ENCODE results near the gene PTPRM.
A peak's percentile ranks its signal among the peaks of the same experiment; 100 is the strongest.

PTPRM gene

DNA sequence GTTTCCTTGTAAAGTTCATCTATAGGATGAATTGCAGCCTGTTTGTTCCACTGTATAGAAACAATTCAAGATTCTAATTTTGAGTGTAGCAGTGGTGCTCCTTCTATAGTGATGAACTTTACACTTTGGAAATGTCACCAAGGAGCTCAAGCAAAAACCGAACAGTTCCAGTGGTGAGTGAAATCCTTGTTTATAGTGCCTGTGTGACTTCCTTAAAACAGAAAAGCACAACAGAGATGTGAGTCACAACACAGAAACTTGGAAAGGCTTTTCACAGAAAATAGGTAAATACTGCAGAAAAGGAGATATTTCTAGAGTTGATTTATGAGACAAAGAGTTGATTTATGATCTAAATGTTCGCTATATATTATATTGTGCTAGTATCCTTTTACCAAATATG is 482.0 kb downstream of the PTPRM start:
- Histone ChIP-seq H2BK5ac (ENCODE audit: low read depth, low read length, poor library complexity, severe bottlenecking) (no peak overlapping the region), H3K4me1 (ENCODE audit: control insufficient read depth, insufficient read depth, low read depth, low read length) (peaks cover 7% of the 10 kb centered on the region), H3K23ac (ENCODE audit: low read length in 2 of 2) (no peak overlapping the region), H3K9me3 (ENCODE audit: control insufficient read depth, low read length) (no peaks in the 10 kb centered on the region), H2BK15ac (ENCODE audit: low read depth, poor library complexity, severe bottlenecking) (no peak overlapping the region), H3K4ac (ENCODE audit: low read depth in 1 of 2, low read length in 2 of 2) (no peak overlapping the region), H2BK120ac (ENCODE audit: low read depth, low read length) (no peak overlapping the region), H2BK12ac (ENCODE audit: low read length in 2 of 2) (no peak overlapping the region), H3K27me3 (ENCODE audit: control insufficient read depth in 1 of 2, insufficient read depth in 1 of 2, low read length in 2 of 2) (no peaks in the 10 kb centered on the region), H3K36me3 (ENCODE audit: control insufficient read depth in 1 of 2, insufficient read depth in 2 of 2, low read depth in 1 of 2, low read length in 2 of 2) (no peaks in the 10 kb centered on the region), H4K8ac (ENCODE audit: low read length) (no peak overlapping the region), H3K9ac (ENCODE audit: low read length) (no peak overlapping the region), H2AK5ac (ENCODE audit: low read length, severe bottlenecking) (no peak overlapping the region), H3K4me3 (ENCODE audit: insufficient read depth in 1 of 2, low read depth in 1 of 2, low read length in 2 of 2) (no peak overlapping the region), H4K91ac (ENCODE audit: low read length) (no peak overlapping the region), H3K14ac (ENCODE audit: low read length in 2 of 2) (no peak overlapping the region), H2AFZ (ENCODE audit: low read depth, low read length) (no peak overlapping the region), H3K4me2 (ENCODE audit: low read length, poor library complexity, severe bottlenecking) (no peak overlapping the region), H3K18ac (ENCODE audit: low read depth in 1 of 2, low read length in 2 of 2) (no peak overlapping the region), H3K27ac (ENCODE audit: low read length, poor library complexity, severe bottlenecking) (no peak overlapping the region), H3K79me1 (replicated peaks; ENCODE audit: low read length, poor library complexity, severe bottlenecking) (peaks cover 17% of the 10 kb centered on the region)
- 33% methylated on average over 1 of the region's 2 CpGs for WGBS
- DNase-seq: peak; percentile 36

DNA sequence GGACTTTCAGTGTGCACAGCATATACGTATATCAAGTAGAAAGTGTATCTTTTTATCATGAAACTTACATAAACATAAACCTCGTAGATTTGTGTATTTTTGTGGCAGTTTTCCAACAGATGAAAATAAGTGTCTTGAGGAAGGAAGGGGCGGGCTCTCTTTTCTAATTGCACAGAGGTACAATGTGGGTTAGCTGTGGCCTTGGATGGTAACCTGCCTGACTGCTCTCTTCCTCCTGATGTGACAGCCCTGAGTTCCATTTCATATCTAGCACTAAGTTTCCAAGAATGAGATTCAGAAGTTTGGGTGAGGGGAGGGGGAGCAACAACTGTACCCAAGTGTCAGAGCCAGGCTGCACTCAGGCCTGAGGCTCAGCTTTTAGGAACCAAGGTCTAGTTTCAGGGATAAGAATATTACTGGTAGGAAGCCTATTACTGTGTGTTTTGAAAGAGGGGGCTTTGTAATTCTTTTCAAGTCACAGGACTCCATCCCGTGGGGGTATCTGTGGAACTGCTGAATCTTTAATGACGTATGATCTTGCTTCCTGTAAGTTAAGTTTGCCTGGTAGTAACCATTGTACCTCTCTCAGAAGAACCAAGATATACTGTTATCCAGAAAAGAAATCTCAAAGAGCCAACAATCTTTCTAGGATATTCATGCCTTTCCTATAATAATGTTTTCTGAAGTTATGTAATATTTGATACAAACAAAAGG is 483.7 kb downstream of the PTPRM start:
- 85% methylated on average over 3 of the region's 5 CpGs for WGBS
- Histone ChIP-seq H2BK120ac (ENCODE audit: low read depth, low read length) (peak overlapping the region; percentile 8), H3K27me3 (ENCODE audit: control insufficient read depth in 1 of 2, insufficient read depth in 1 of 2, low read length in 2 of 2) (no peaks in the 10 kb centered on the region), H2BK15ac (ENCODE audit: low read depth, poor library complexity, severe bottlenecking) (no peak overlapping the region), H3K23ac (ENCODE audit: low read length in 2 of 2) (no peak overlapping the region), H3K4me2 (ENCODE audit: low read length, poor library complexity, severe bottlenecking) (no peak overlapping the region), H4K91ac (ENCODE audit: low read length) (no peak overlapping the region), H2BK12ac (ENCODE audit: low read length in 2 of 2) (no peak overlapping the region), H3K9me3 (ENCODE audit: control insufficient read depth, low read length) (no peaks in the 10 kb centered on the region), H3K79me1 (replicated peaks; ENCODE audit: low read length, poor library complexity, severe bottlenecking) (peaks cover 10% of the 10 kb centered on the region), H4K8ac (ENCODE audit: low read length) (no peak overlapping the region), H2AFZ (ENCODE audit: low read depth, low read length) (no peak overlapping the region), H3K36me3 (ENCODE audit: control insufficient read depth in 1 of 2, insufficient read depth in 2 of 2, low read depth in 1 of 2, low read length in 2 of 2) (no peaks in the 10 kb centered on the region), H3K14ac (ENCODE audit: low read length in 2 of 2) (no peak overlapping the region), H3K27ac (ENCODE audit: low read length, poor library complexity, severe bottlenecking) (no peak overlapping the region), H3K9ac (ENCODE audit: low read length) (no peak overlapping the region), H3K18ac (ENCODE audit: low read depth in 1 of 2, low read length in 2 of 2) (no peak overlapping the region), H3K4me1 (ENCODE audit: control insufficient read depth, insufficient read depth, low read depth, low read length) (peaks cover 4% of the 10 kb centered on the region), H3K4ac (ENCODE audit: low read depth in 1 of 2, low read length in 2 of 2) (no peak overlapping the region), H3K4me3 (ENCODE audit: insufficient read depth in 1 of 2, low read depth in 1 of 2, low read length in 2 of 2) (no peak overlapping the region), H2AK5ac (ENCODE audit: low read length, severe bottlenecking) (no peak overlapping the region), H2BK5ac (ENCODE audit: low read depth, low read length, poor library complexity, severe bottlenecking) (no peak overlapping the region)
- DNase-seq: no peak

DNA sequence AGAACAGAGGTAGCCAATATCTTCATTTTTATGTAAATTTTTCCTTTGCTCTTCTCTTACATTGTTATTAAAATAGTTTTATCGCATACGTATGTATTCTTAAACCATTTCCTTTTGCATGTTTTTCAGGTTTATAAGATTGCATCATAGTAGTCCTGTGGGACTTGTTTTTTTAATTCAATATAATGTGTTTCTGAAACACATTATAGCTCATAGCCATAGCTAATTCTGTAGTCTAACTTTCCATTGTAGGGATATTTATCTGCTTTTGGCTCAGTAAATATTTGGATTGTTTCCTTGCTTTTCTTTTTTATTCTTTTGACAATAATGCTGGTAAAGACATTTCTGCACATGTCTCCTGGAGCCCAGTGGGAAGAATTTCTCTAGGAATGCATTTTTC is 484.3 kb downstream of the PTPRM start:
- Histone ChIP-seq H3K27me3 (ENCODE audit: control insufficient read depth in 1 of 2, insufficient read depth in 1 of 2, low read length in 2 of 2) (no peaks in the 10 kb centered on the region), H3K9me3 (ENCODE audit: control insufficient read depth, low read length) (no peaks in the 10 kb centered on the region), H3K4me1 (ENCODE audit: control insufficient read depth, insufficient read depth, low read depth, low read length) (peaks cover 1% of the 10 kb centered on the region), H3K9ac (ENCODE audit: low read length) (no peak overlapping the region), H2BK12ac (ENCODE audit: low read length in 2 of 2) (no peak overlapping the region), H2BK5ac (ENCODE audit: low read depth, low read length, poor library complexity, severe bottlenecking) (no peak overlapping the region), H2BK15ac (ENCODE audit: low read depth, poor library complexity, severe bottlenecking) (no peak overlapping the region), H3K79me1 (replicated peaks; ENCODE audit: low read length, poor library complexity, severe bottlenecking) (peaks cover 8% of the 10 kb centered on the region), H3K23ac (ENCODE audit: low read length in 2 of 2) (no peak overlapping the region), H3K4ac (ENCODE audit: low read depth in 1 of 2, low read length in 2 of 2) (no peak overlapping the region), H3K4me2 (ENCODE audit: low read length, poor library complexity, severe bottlenecking) (no peak overlapping the region), H3K18ac (ENCODE audit: low read depth in 1 of 2, low read length in 2 of 2) (no peak overlapping the region), H2AK5ac (ENCODE audit: low read length, severe bottlenecking) (no peak overlapping the region), H3K14ac (ENCODE audit: low read length in 2 of 2) (no peak overlapping the region), H3K27ac (ENCODE audit: low read length, poor library complexity, severe bottlenecking) (no peak overlapping the region), H3K4me3 (ENCODE audit: insufficient read depth in 1 of 2, low read depth in 1 of 2, low read length in 2 of 2) (no peak overlapping the region), H3K36me3 (ENCODE audit: control insufficient read depth in 1 of 2, insufficient read depth in 2 of 2, low read depth in 1 of 2, low read length in 2 of 2) (no peaks in the 10 kb centered on the region), H4K8ac (ENCODE audit: low read length) (no peak overlapping the region), H4K91ac (ENCODE audit: low read length) (no peak overlapping the region), H2BK120ac (ENCODE audit: low read depth, low read length) (no peak overlapping the region), H2AFZ (ENCODE audit: low read depth, low read length) (no peak overlapping the region)
- no peak for DNase-seq
- WGBS: no CpG with 5 or more reads among the region's 2 CpGs

DNA sequence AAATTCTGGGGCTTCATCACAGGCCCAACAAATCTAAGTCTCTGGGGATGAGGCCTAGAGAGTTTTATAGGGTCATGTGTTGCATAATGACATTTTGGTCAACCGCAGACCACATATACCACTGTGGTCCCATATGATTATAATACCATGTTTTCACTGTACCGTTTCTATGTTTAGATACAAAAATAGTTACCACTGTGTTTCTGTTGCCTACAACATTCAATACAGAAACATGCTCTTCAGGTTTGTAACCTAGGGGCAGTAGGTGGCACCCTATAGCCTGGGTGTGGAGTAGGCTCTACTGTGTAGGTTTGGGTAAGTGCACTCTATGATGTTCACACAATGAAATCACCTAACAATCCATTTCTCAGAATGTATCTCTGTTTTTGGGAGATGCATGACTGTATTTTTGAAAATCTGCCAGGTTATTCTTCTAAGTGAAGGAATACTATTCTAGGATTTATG is 485.2 kb downstream of the PTPRM start:
- Histone ChIP-seq H4K8ac (ENCODE audit: low read length) (no peak overlapping the region), H3K4me2 (ENCODE audit: low read length, poor library complexity, severe bottlenecking) (no peak overlapping the region), H3K9ac (ENCODE audit: low read length) (no peak overlapping the region), H3K4ac (ENCODE audit: low read depth in 1 of 2, low read length in 2 of 2) (no peak overlapping the region), H3K79me1 (replicated peaks; ENCODE audit: low read length, poor library complexity, severe bottlenecking) (peaks cover 6% of the 10 kb centered on the region), H3K9me3 (ENCODE audit: control insufficient read depth, low read length) (no peaks in the 10 kb centered on the region), H3K4me3 (ENCODE audit: insufficient read depth in 1 of 2, low read depth in 1 of 2, low read length in 2 of 2) (no peak overlapping the region), H3K36me3 (ENCODE audit: control insufficient read depth in 1 of 2, insufficient read depth in 2 of 2, low read depth in 1 of 2, low read length in 2 of 2) (no peaks in the 10 kb centered on the region), H2BK15ac (ENCODE audit: low read depth, poor library complexity, severe bottlenecking) (no peak overlapping the region), H2AK5ac (ENCODE audit: low read length, severe bottlenecking) (no peak overlapping the region), H3K27me3 (ENCODE audit: control insufficient read depth in 1 of 2, insufficient read depth in 1 of 2, low read length in 2 of 2) (no peaks in the 10 kb centered on the region), H3K14ac (ENCODE audit: low read length in 2 of 2) (no peak overlapping the region), H2BK120ac (ENCODE audit: low read depth, low read length) (no peak overlapping the region), H3K4me1 (ENCODE audit: control insufficient read depth, insufficient read depth, low read depth, low read length) (peaks cover 1% of the 10 kb centered on the region), H2AFZ (ENCODE audit: low read depth, low read length) (no peak overlapping the region), H3K23ac (ENCODE audit: low read length in 2 of 2) (no peak overlapping the region), H3K18ac (ENCODE audit: low read depth in 1 of 2, low read length in 2 of 2) (no peak overlapping the region), H2BK5ac (ENCODE audit: low read depth, low read length, poor library complexity, severe bottlenecking) (no peak overlapping the region), H2BK12ac (ENCODE audit: low read length in 2 of 2) (no peak overlapping the region), H3K27ac (ENCODE audit: low read length, poor library complexity, severe bottlenecking) (no peak overlapping the region), H4K91ac (ENCODE audit: low read length) (no peak overlapping the region)
- peak; percentile 6 for DNase-seq
- WGBS: no CpG with 5 or more reads among the region's 2 CpGs

Data from mesenchymal stem cell (in vitro differentiated cells and primary cell).